CD4-positive, alpha-beta T cell (primary cell): ENCODE results near the gene PDE4B. TPM values are rescaled to one million over a fixed set of nuclear protein-coding genes. Genes with fewer than 3 reads are reported as not detected.
A peak's percentile ranks its signal among the peaks of the same experiment; 100 is the strongest.

Experiments
- ATAC-seq: fragments of 200-7000 bp; cut with Tn5 transposase; one replicate; pipeline ENCODE4 v1.10.0; 2022; ENCODE audit warnings: mild to moderate bottlenecking; ENCODE audit not compliant: poor library complexity
- CTCF ChIA-PET: fragments of 350-600 bp; sonication (Branson Sonifier 250); formaldehyde crosslinking; loops from one replicate; lab custom pipeline; 2021; ENCODE audit warnings: antibody characterized with exemption, inconsistent platforms; lab: Charles Lee
- POLR2A ChIA-PET: fragments of 350-600 bp; sonication (Branson Sonifier 250); formaldehyde crosslinking; loops from one replicate; lab custom pipeline; 2021; ENCODE audit warnings: antibody characterized with exemption, inconsistent platforms; lab: Charles Lee
- DNase-seq, 14 experiments: peaks; one replicate each; pipeline ENCODE4 v3.0.0-alpha.2; 2013 to 2020; ENCODE audit warnings: mixed read lengths in 2 of 14
- H3K27ac ChIP-seq, 2 donors: one replicate each; pipeline versions ENCODE4 v1.5.1 to v1.7.0; 2013; ENCODE audit warnings: low read length in 2 of 2, low read depth in 1 of 2, mild to moderate bottlenecking in 1 of 2
- H3K27me3 ChIP-seq, 2 experiments: 1 replicate in 1 of 2; 2 replicates in 1 of 2; pipeline versions ENCODE4 v1.6.1 to v1.7.0; 2013; ENCODE audit warnings: low read length in 2 of 2, control low read depth in 1 of 2, mild to moderate bottlenecking in 1 of 2, moderate library complexity in 1 of 2; ENCODE audit not compliant: insufficient read depth in 2 of 2, control insufficient read depth in 1 of 2
- H3K36me3 ChIP-seq: one replicate; pipeline ENCODE4 v1.6.1; 2013; ENCODE audit warnings: low read length, control low read depth; ENCODE audit not compliant: insufficient read depth
- H3K4me1 ChIP-seq: one replicate; pipeline ENCODE4 v1.6.1; 2013; ENCODE audit warnings: low read length, control low read depth; ENCODE audit not compliant: insufficient read depth
- H3K4me3 ChIP-seq: one replicate; pipeline ENCODE4 v1.5.1; 2013; ENCODE audit warnings: mild to moderate bottlenecking, low read length, moderate library complexity
- H3K9me3 ChIP-seq, 2 experiments: 1 replicate in 1 of 2; 2 replicates in 1 of 2; pipeline versions ENCODE4 v1.6.1 to v1.7.0; 2013; ENCODE audit warnings: low read length in 2 of 2, mild to moderate bottlenecking in 2 of 2, control low read depth in 1 of 2, moderate library complexity in 1 of 2; ENCODE audit not compliant: control insufficient read depth in 1 of 2, insufficient read depth in 1 of 2
- H3K27ac Mint-ChIP-seq: one replicate; pipeline ENCODE4 v1.8.0; 2020; ENCODE audit warnings: mixed read lengths
- H3K27me3 Mint-ChIP-seq: one replicate; pipeline ENCODE4 v1.8.0; 2021; ENCODE audit warnings: mixed read lengths
- H3K36me3 Mint-ChIP-seq: one replicate; pipeline ENCODE4 v1.8.0; 2021; ENCODE audit warnings: low read depth, mixed read lengths
- H3K4me1 Mint-ChIP-seq: one replicate; pipeline ENCODE4 v1.8.0; 2021; ENCODE audit warnings: low read depth, mixed read lengths
- H3K4me3 Mint-ChIP-seq: one replicate; pipeline ENCODE4 v1.8.0; 2020; ENCODE audit warnings: mild to moderate bottlenecking, mixed read lengths
- H3K9me3 Mint-ChIP-seq: one replicate; pipeline ENCODE4 v1.8.0; 2020; ENCODE audit warnings: mixed read lengths
- intact Hi-C, 2 experiments: fragments of 100-400 bp; cut with DNase I in 1 of 2; cut with micrococcal nuclease in 1 of 2; formaldehyde crosslinking; loops; one replicate each; pipeline versions ENCODE4 v1.15.1 to v1.9.0; 2023 to 2025; cut with DNase I, micrococcal nuclease
- total RNA-seq, 174 experiments: library from RNA in 2 of 174; stranded (reverse) in 2 of 174; gene quantifications; one replicate each; pipeline ENCODE4 v1.2.3 and lab custom pipeline; 2021 to 2026
- TF ChIP-seq, protein P1 (sequence below): fragments of 200-600 bp; IDR thresholded peaks from one replicate; pipeline ENCODE4 v1.8.0; 2022; ENCODE audit warnings: antibody characterized with exemption, mild to moderate bottlenecking

PDE4B gene
- total RNA-seq, 2 experiments from 2014 or later: 155 to 159 TPM

DNA sequence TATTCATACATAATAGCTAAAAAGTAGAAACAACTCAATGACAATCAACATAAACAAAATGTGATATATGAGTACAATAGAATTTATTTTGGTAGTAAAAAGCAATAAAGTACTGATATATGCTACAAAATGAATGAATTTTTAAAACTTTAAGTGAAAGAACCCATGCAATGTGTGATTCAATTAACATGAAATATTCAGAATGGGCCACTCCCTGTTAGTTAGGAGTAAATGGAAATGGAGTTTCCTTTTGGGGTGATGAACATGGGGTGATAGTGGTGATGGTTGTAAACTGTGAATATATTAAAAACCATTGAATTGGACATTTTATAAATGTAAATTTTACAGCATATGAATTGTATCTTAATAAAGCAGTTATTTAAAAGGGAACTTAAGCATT, 374.6 kb downstream of the PDE4B start:
- H3K9me3 Mint-ChIP-seq: no peaks in the 10 kb centered on the region

DNA sequence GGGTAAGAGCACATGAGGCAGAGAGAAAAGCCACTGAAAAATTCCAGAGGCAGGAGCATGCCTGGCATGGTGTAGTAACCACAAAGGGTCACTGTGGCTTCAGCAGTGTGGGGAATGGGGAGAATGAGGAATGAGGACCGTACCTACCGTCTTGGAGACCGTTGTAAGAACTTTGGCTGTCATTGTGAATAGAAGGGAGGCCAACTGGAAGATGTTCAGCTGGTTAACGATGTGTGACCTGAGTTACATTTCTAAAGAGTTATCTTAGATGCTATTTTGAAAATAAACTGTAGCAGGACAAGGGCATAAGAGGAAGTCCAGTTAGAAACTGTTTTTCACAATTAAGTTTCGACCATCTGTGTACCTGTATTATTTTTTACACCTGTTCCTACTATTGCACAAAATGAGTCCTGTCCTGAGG, 375.8 kb downstream of the PDE4B start:
- POLR2A ChIA-PET: no interaction called here
- Mint-ChIP-seq H3K9me3 (no peaks in the 10 kb centered on the region), H3K4me3 (no peak overlapping the region), H3K27me3 (peaks cover 12% of the 10 kb centered on the region), H3K36me3 (no peaks in the 10 kb centered on the region), H3K27ac (no peak overlapping the region), H3K4me1 (peaks cover 15% of the 10 kb centered on the region)
- Histone ChIP-seq H3K4me1 (no peaks in the 10 kb centered on the region), H3K9me3 (peaks cover 0 to 3% of the 10 kb centered on the region in 2 experiments), H3K27me3 (no peaks in the 10 kb centered on the region), H3K36me3 (no peaks in the 10 kb centered on the region), H3K4me3 (no peak overlapping the region), H3K27ac (no peak overlapping the region)
- TF ChIP-seq, protein P1, sequence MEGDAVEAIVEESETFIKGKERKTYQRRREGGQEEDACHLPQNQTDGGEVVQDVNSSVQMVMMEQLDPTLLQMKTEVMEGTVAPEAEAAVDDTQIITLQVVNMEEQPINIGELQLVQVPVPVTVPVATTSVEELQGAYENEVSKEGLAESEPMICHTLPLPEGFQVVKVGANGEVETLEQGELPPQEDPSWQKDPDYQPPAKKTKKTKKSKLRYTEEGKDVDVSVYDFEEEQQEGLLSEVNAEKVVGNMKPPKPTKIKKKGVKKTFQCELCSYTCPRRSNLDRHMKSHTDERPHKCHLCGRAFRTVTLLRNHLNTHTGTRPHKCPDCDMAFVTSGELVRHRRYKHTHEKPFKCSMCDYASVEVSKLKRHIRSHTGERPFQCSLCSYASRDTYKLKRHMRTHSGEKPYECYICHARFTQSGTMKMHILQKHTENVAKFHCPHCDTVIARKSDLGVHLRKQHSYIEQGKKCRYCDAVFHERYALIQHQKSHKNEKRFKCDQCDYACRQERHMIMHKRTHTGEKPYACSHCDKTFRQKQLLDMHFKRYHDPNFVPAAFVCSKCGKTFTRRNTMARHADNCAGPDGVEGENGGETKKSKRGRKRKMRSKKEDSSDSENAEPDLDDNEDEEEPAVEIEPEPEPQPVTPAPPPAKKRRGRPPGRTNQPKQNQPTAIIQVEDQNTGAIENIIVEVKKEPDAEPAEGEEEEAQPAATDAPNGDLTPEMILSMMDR: no peak
- CTCF ChIA-PET: no interaction called here
- intact Hi-C loops: loop anchor here in 1 of 2 experiments (10.0 kb wide), 1 partner anchor 66 kb away; no protein-coding TSS in a partner anchor
- ATAC-seq (no peak), DNase-seq (no peak)

More for the DNA sequence above, 374.6 kb downstream of the PDE4B start:
- ATAC-seq: no peak
- Histone ChIP-seq H3K9me3 (peaks cover 0 to 3% of the 10 kb centered on the region in 2 experiments), H3K4me3 (no peak overlapping the region), H3K4me1 (no peaks in the 10 kb centered on the region), H3K27ac (no peak overlapping the region), H3K36me3 (no peaks in the 10 kb centered on the region), H3K27me3 (no peaks in the 10 kb centered on the region)
- no peaks in the 10 kb centered on the region for H3K36me3 Mint-ChIP-seq
- intact Hi-C loops: loop anchor here in 1 of 2 experiments (10.0 kb wide), 1 partner anchor 68 kb away; no protein-coding TSS in a partner anchor
- peaks cover 21% of the 10 kb centered on the region for H3K27me3 Mint-ChIP-seq
- DNase-seq: no peak
- H3K4me3 Mint-ChIP-seq: no peak overlapping the region
- ChIA-PET CTCF (no interaction called here), POLR2A (no interaction called here)
- H3K27ac Mint-ChIP-seq: no peak overlapping the region
- H3K4me1 Mint-ChIP-seq: peaks cover 15% of the 10 kb centered on the region
- TF ChIP-seq, protein P1: no peak

DNA sequence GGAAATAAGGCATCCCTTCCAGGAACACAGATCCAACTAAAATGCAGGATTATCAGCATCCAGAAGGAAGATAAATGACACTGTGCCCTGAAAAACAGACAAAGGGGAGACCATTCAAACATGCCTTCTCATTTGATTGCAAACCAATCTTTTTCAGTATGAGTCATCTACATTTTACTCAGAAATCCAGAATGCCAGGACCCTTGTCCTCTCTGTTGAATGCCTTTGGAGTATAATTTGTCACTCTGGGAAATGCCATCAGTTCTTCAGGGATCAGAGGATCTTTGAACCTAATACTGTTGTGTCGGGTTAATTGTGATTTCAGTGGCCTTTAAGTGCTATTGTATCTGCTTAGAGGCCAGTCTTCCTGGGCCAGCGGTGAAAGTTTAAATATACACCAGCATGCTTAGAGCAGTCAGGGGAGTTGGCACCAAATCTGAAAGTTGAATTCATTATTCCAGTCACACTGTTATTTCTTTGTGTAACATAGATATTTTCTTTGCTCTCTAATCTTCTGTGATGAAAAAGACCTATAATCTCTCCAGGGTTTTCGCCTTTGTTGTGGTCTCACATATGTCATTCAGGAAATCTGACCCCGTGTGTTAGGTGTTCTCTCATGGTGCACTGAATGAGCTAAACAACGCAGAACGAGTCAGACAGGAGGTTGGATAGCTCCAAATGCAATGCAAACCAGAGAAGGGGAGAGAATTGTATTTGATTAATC, 376.4 kb downstream of the PDE4B start:
- CTCF ChIA-PET: no interaction called here

More for the DNA sequence above, 376.4 kb downstream of the PDE4B start:
- Mint-ChIP-seq H3K4me1 (peaks cover 15% of the 10 kb centered on the region), H3K9me3 (no peaks in the 10 kb centered on the region), H3K4me3 (no peak overlapping the region), H3K27me3 (peaks cover 7% of the 10 kb centered on the region), H3K27ac (no peak overlapping the region), H3K36me3 (no peaks in the 10 kb centered on the region)
- H3K4me3 ChIP-seq: no peak overlapping the region
- peaks cover 0 to 3% of the 10 kb centered on the region in 2 experiments for H3K9me3 ChIP-seq
- no peaks in the 10 kb centered on the region for H3K36me3 ChIP-seq
- DNase-seq (peak in 4 of 14 experiments; percentile 5 to 29 (median 16)), ATAC-seq (peak; percentile 84)
- TF ChIP-seq, protein P1: no peak
- POLR2A ChIA-PET: no interaction called here
- intact Hi-C loops: loop anchor here in 1 of 2 experiments (10.0 kb wide), 1 partner anchor 66 kb away; no protein-coding TSS in a partner anchor
- no peaks in the 10 kb centered on the region for H3K27me3 ChIP-seq
- no peaks in the 10 kb centered on the region for H3K4me1 ChIP-seq
- no peak overlapping the region for H3K27ac ChIP-seq
